Endothelial cell of umbilical vein (primary cell): ENCODE data around the gene RAB43. TPM values are rescaled to one million over a fixed set of nuclear protein-coding genes. Genes with fewer than 3 reads are reported as not detected.

Experiments
- BruUV-seq: library from RNA; stranded (reverse); fragments of 400-500 nt; replicated peaks from 2 replicates; lab custom pipeline; 2021; lab: Mats Ljungman, UMichigan
- CTCF ChIA-PET: fragments of 300-600, 350-600 bp; sonication (Branson Sonifier 250); formaldehyde crosslinking; loops from one replicate; lab custom pipeline; 2021; ENCODE audit warnings: antibody characterized with exemption, inconsistent platforms; lab: Charles Lee
- POLR2A ChIA-PET: fragments of 300-600, 350-600 bp; sonication (Branson Sonifier 250); formaldehyde crosslinking; loops from one replicate; lab custom pipeline; 2021; ENCODE audit warnings: antibody characterized with exemption, inconsistent platforms; lab: Charles Lee
- DNase-seq: peaks from one replicate; pipeline ENCODE4 v3.0.0-alpha.2; 2011; ENCODE audit warnings: low read depth, low spot score
- FAIRE-seq: peaks from 2 replicates; lab custom pipeline; 2011; peaks lifted over from hg19 to GRCh38; lab: Jason Lieb, UNC
- H2AFZ ChIP-seq: 2 replicates; pipeline ENCODE4 v1.6.0; 2012; ENCODE audit warnings: low read depth, low read length, control low read depth, inconsistent platforms
- H3K27ac ChIP-seq: 2 replicates; pipeline ENCODE4 v1.5.1; 2011; ENCODE audit warnings: low read depth, mild to moderate bottlenecking, control low read depth, low read length, moderate library complexity; ENCODE audit not compliant: insufficient read depth
- H3K27me3 ChIP-seq, 2 experiments: 2 replicates each; pipeline versions ENCODE4 v1.6.0 to v1.6.1; 2011; ENCODE audit warnings: low read length in 2 of 2, mixed read lengths in 1 of 2; ENCODE audit not compliant: control insufficient read depth in 2 of 2, insufficient read depth in 2 of 2
- H3K36me3 ChIP-seq, 2 experiments: 2 replicates in 1 of 2; 3 replicates in 1 of 2; pipeline ENCODE4 v1.5.1; 2011; ENCODE audit warnings: low read length in 2 of 2, mild to moderate bottlenecking in 1 of 2, moderate library complexity in 1 of 2; ENCODE audit not compliant: control insufficient read depth in 2 of 2, insufficient read depth in 2 of 2; ENCODE audit errors: extremely low read depth in 1 of 2
- H3K4me1 ChIP-seq: 3 replicates; pipeline ENCODE4 v1.5.1; 2011; ENCODE audit warnings: mild to moderate bottlenecking, low read length; ENCODE audit not compliant: control insufficient read depth, insufficient read depth; ENCODE audit errors: extremely low read depth
- H3K4me2 ChIP-seq: 2 replicates; pipeline ENCODE4 v1.6.1; 2011; ENCODE audit warnings: low read length, control low read depth, mixed read lengths; ENCODE audit not compliant: insufficient read depth
- H3K4me3 ChIP-seq, 3 experiments: fragments of 200-600 bp in 1 of 3; sonication (generic), shearing (Covaris generic) in 1 of 3; replicated peaks in 1 of 3; 2 replicates each; pipeline ENCODE4 v1.5.1; 2011 to 2016; ENCODE audit warnings: control low read depth in 3 of 3, low read length in 3 of 3, mild to moderate bottlenecking in 2 of 3, inconsistent platforms in 1 of 3, low read depth in 1 of 3, moderate library complexity in 1 of 3; ENCODE audit not compliant: insufficient read depth in 1 of 3
- H3K79me2 ChIP-seq: 2 replicates; pipeline ENCODE4 v1.6.0; 2012; ENCODE audit warnings: low read length, inconsistent platforms; ENCODE audit not compliant: control insufficient read depth, insufficient read depth
- H3K9ac ChIP-seq: replicated peaks from 2 replicates; pipeline ENCODE3; 2011; ENCODE audit warnings: low read length, control low read depth; ENCODE audit not compliant: insufficient read depth; ENCODE audit errors: extremely low read depth
- H3K9me1 ChIP-seq: replicated peaks from 3 replicates; pipeline ENCODE4 v1.6.0; 2011; ENCODE audit warnings: mild to moderate bottlenecking, low read length; ENCODE audit not compliant: control insufficient read depth, insufficient read depth; ENCODE audit errors: extremely low read depth
- H3K9me3 ChIP-seq: replicated peaks from 2 replicates; pipeline ENCODE4 v1.5.1; 2012; ENCODE audit warnings: low read length, inconsistent platforms; ENCODE audit not compliant: control insufficient read depth, insufficient read depth
- H4K20me1 ChIP-seq: replicated peaks from 2 replicates; pipeline ENCODE3; 2011; ENCODE audit warnings: mild to moderate bottlenecking, low read length; ENCODE audit not compliant: control insufficient read depth, insufficient read depth; ENCODE audit errors: extremely low read depth
- EZH2 ChIP-seq: IDR thresholded peaks from 2 replicates; pipeline ENCODE4 v1.6.1; 2012; ENCODE audit warnings: borderline replicate concordance, low read depth, mild to moderate bottlenecking, moderate library complexity, low read length, inconsistent platforms; ENCODE audit not compliant: severe bottlenecking
- FOS ChIP-seq: IDR thresholded peaks from 2 replicates; pipeline ENCODE4 v1.6.1; 2011; ENCODE audit warnings: mild to moderate bottlenecking, low read length, moderate library complexity, borderline replicate concordance; ENCODE audit not compliant: insufficient read depth
- GATA2 ChIP-seq: IDR thresholded peaks from 2 replicates; pipeline ENCODE4 v1.7.0; 2011; ENCODE audit warnings: low read depth, mild to moderate bottlenecking, moderate library complexity, mixed read lengths, low read length; ENCODE audit not compliant: insufficient read length, insufficient read depth
- JUN ChIP-seq: IDR thresholded peaks from 2 replicates; pipeline ENCODE4 v1.6.1; 2011; ENCODE audit warnings: borderline replicate concordance, low read depth; ENCODE audit not compliant: insufficient read length, insufficient read depth
- MYC ChIP-seq: IDR thresholded peaks from one replicate; pipeline ENCODE4 v1.6.1; 2011; ENCODE audit warnings: mild to moderate bottlenecking, low read depth, low read length
- POLR2AphosphoS5 ChIP-seq: IDR thresholded peaks from 2 replicates; pipeline ENCODE4 v1.6.1; 2012; ENCODE audit warnings: low read depth, mild to moderate bottlenecking, control low read depth, low read length, moderate library complexity; ENCODE audit not compliant: insufficient read depth
- dilution Hi-C: fragments of 300-500 bp; cut with MboI; formaldehyde crosslinking; loops from one replicate; pipeline ENCODE4 v1.15.0; 2019; ENCODE audit warnings: low sequenced_read_pairs; ENCODE audit not compliant: extremely low pct_ligation_motif_present
- intact Hi-C: fragments of 100-400 bp; cut with micrococcal nuclease; formaldehyde crosslinking; loops from one replicate; pipeline ENCODE4 v1.10.0; 2022
- polyA plus RNA-seq, 4 experiments: library from polyadenylated mRNA; depleted of rRNA in 3 of 4; stranded (reverse) in 3 of 4; unstranded in 1 of 4; fragments of >200 nt; gene quantifications; 2 replicates each; pipeline versions ENCODE4 v1.2.1 to v1.2.3, GENCODE V29; 2011 to 2012; ENCODE audit warnings: missing spikeins in 1 of 4
- total RNA-seq: library from RNA; stranded (reverse); gene quantifications from 2 replicates; pipeline ENCODE4 v1.2.3, GENCODE V29; 2021
- TF ChIP-seq, protein P1 (sequence below), 2 donors: IDR thresholded peaks; 1 replicate in 1 of 2; 2 replicates in 1 of 2; pipeline ENCODE4 v1.5.1; 2011; ENCODE audit warnings: low read length in 2 of 2, mild to moderate bottlenecking in 2 of 2, moderate library complexity in 2 of 2, control low read depth in 1 of 2, inconsistent platforms in 1 of 2, low read depth in 1 of 2; ENCODE audit not compliant: insufficient read depth in 1 of 2; ENCODE audit errors: extremely low read depth in 1 of 2
- TF ChIP-seq, protein P2 (sequence below): IDR thresholded peaks from 2 replicates; pipeline ENCODE4 v1.6.1; 2011; ENCODE audit not compliant: insufficient read depth, insufficient read length

RAB43 gene
- total and polyA plus RNA-seq, 2 donors (not counting 3 experiments of a cell fraction or from before 2014, with no cell fraction given), result 18.5 to 31.5 TPM

DNA sequence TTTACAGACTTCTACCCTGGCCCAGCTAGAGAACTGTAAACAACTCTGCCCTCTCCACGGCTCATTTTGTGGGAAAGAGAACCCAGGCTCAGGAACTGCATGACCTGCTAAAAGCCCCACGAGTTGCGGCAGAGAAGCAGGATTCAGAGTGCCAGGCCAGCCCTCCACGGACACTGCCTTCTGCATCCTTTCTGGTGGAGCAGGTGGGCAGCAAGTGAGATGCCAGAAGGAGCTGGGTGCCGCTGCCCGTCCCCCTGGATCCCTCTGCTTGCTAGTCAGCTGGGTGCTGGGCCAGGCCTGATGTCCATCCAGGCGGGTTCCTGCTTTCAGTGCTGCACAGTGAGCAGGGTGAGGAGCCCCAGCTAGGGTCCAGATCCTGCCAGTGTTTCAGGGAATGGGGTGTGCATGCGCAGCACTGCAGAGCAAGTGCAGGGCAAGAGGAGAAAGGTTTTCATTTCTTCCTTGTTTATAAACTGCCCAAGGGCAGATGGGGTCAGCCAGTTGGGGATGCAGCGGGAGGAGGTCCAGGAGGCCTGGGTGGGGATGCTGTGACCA is 5.2 kb upstream of the RAB43 start:
- Histone ChIP-seq H2AFZ (no peak overlapping the region), H3K4me1 (no peaks in the 10 kb centered on the region), H3K4me2 (no peak overlapping the region), H3K27ac (no peak overlapping the region), H3K4me3 (no peak overlapping the region), H3K27me3 (no peaks in the 10 kb centered on the region), H3K9me1 (no peaks in the 10 kb centered on the region), H4K20me1 (no peaks in the 10 kb centered on the region), H3K9ac (no peak overlapping the region), H3K79me2 (no peaks in the 10 kb centered on the region), H3K36me3 (peaks cover 16 to 24% of the 10 kb centered on the region in 2 experiments), H3K9me3 (no peaks in the 10 kb centered on the region)
- ChIA-PET CTCF (interaction anchor here (1.0 to 1.2 kb wide), 3 partner anchors 119 to 157 kb away, joined by 3 to 4 read pairs (median 3); no protein-coding TSS in a partner anchor), POLR2A (no interaction called here)
- dilution Hi-C loops, result no loop called here
- no TSS peak for BruUV-seq
- FAIRE-seq (no peak), DNase-seq (no peak)
- intact Hi-C loops, result no loop called here
- no peak for TF ChIP-seq EZH2
- TF ChIP-seq POLR2AphosphoS5, result no peak
- no peak for TF ChIP-seq FOS
- no peak for TF ChIP-seq MYC
- TF ChIP-seq GATA2, result no peak
- TF ChIP-seq JUN, result no peak
- TF ChIP-seq, protein P1, sequence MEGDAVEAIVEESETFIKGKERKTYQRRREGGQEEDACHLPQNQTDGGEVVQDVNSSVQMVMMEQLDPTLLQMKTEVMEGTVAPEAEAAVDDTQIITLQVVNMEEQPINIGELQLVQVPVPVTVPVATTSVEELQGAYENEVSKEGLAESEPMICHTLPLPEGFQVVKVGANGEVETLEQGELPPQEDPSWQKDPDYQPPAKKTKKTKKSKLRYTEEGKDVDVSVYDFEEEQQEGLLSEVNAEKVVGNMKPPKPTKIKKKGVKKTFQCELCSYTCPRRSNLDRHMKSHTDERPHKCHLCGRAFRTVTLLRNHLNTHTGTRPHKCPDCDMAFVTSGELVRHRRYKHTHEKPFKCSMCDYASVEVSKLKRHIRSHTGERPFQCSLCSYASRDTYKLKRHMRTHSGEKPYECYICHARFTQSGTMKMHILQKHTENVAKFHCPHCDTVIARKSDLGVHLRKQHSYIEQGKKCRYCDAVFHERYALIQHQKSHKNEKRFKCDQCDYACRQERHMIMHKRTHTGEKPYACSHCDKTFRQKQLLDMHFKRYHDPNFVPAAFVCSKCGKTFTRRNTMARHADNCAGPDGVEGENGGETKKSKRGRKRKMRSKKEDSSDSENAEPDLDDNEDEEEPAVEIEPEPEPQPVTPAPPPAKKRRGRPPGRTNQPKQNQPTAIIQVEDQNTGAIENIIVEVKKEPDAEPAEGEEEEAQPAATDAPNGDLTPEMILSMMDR (IDR thresholded peaks at IDR 0.05; ENCODE audit: extremely low read depth in 1 of 2, insufficient read depth in 1 of 2, low read depth in 1 of 2, low read length in 2 of 2), result no peak
- TF ChIP-seq, protein P2, sequence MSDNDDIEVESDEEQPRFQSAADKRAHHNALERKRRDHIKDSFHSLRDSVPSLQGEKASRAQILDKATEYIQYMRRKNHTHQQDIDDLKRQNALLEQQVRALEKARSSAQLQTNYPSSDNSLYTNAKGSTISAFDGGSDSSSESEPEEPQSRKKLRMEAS, result no peak
